Fibroblast of the aortic adventitia (primary cell): ENCODE data around the gene PSMA6. TPM values are rescaled to one million over a fixed set of nuclear protein-coding genes. Genes with fewer than 3 reads are reported as not detected.
A peak's percentile ranks its signal among the peaks of the same experiment; 100 is the strongest.

Experiments
- DNase-seq: peaks from one replicate; pipeline ENCODE4 v3.0.0-alpha.2; 2010; ENCODE audit warnings: low read depth
- H3K4me3 ChIP-seq: 2 replicates; pipeline ENCODE4 v1.5.1; 2011; ENCODE audit warnings: low read depth, mild to moderate bottlenecking, control low read depth, low read length, moderate library complexity
- total RNA-seq: library from RNA; depleted of rRNA; stranded (reverse); fragments of >200 nt; gene quantifications from 2 replicates; pipeline ENCODE4 v1.2.3, GENCODE V29; 2012; ENCODE audit warnings: low replicate concordance
- TF ChIP-seq, protein P1 (sequence below): IDR thresholded peaks from 2 replicates; pipeline ENCODE4 v1.5.1; 2011; ENCODE audit warnings: mild to moderate bottlenecking, low read length, control low read depth, inconsistent platforms; ENCODE audit not compliant: insufficient read depth

The PSMA6 gene
- total RNA-seq, 1 donor = 184 TPM

DNA sequence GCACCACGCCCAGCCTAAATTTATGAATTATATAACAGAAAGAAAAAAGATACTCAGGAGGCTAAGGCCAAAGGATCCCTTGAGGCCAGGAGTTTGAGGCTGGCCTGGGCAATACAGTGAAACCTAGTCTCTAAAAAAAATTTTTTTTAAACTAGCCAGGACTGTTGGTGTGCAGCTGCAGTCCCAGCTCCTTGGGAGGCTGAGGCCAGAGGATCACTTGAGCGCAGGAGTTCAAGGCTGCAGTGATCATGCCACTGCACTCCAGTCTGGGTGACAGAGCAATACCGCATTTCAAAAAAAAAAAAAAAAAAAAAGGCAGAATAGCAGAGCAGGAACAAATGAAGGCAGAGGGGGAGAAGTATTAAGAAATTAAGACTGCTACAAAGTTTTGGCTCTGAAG, 2.6 kb upstream of the PSMA6 start:
- TF ChIP-seq, protein P1, sequence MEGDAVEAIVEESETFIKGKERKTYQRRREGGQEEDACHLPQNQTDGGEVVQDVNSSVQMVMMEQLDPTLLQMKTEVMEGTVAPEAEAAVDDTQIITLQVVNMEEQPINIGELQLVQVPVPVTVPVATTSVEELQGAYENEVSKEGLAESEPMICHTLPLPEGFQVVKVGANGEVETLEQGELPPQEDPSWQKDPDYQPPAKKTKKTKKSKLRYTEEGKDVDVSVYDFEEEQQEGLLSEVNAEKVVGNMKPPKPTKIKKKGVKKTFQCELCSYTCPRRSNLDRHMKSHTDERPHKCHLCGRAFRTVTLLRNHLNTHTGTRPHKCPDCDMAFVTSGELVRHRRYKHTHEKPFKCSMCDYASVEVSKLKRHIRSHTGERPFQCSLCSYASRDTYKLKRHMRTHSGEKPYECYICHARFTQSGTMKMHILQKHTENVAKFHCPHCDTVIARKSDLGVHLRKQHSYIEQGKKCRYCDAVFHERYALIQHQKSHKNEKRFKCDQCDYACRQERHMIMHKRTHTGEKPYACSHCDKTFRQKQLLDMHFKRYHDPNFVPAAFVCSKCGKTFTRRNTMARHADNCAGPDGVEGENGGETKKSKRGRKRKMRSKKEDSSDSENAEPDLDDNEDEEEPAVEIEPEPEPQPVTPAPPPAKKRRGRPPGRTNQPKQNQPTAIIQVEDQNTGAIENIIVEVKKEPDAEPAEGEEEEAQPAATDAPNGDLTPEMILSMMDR = no peak
- no peak for DNase-seq
- no peak overlapping the region for H3K4me3 ChIP-seq

DNA sequence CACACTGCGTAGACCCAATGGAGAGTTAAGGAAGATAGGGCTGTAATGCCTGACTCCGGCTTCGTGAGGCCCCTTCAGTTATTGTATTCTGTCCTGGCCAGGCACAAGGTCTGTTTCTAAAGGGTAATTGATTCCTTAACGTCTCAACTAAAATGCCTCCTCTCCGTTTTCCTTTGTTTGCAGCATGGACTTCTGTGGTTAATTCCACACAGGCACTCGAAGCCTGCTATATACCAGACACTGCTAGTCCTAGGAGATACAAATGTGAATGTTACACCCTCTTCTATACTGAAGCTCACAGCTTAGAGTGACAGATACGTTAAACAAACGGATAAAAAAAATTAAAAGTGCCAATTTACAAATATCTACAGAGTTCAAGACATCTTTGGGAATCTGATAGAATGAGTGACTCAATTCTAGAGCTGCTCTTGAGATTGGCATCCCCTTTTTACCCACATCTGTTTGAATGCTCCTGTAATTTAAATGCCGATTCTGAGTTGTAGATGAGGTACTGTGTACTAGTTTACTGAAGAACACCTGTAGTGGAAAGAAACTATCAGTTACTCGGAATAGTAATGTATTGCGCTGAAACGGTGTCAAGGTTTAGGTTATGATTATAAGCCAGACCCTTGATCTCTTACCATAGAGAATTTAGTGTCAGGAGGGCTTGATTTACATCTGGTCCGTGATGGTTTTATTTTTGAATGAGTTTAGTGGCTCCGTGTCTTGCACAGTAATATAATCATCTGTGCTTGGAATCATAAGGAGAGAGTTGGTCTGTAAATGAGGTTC, 784 bp downstream of the PSMA6 start:
- DNase-seq = no peak
- TF ChIP-seq, protein P1 = no peak
- H3K4me3 ChIP-seq = peak overlapping the region; percentile 98

DNA sequence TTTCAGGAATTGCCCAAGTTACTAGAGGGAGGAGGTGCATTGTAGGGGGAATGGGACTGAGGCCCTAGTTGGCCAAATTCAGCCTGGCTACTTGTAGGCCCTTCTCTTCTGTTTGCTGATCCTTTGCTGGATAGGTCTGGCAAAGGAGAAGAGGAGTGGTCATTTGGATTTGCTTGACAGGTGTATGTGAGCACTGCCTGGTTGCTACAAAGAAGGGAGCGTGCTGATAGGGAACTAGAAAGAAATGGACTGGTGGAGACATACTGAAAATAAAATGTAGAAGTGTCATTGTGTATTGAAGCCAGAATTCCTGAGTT, 3.6 kb downstream of the PSMA6 start:
- no peak overlapping the region for H3K4me3 ChIP-seq
- TF ChIP-seq, protein P1 = no peak
- DNase-seq = no peak

DNA sequence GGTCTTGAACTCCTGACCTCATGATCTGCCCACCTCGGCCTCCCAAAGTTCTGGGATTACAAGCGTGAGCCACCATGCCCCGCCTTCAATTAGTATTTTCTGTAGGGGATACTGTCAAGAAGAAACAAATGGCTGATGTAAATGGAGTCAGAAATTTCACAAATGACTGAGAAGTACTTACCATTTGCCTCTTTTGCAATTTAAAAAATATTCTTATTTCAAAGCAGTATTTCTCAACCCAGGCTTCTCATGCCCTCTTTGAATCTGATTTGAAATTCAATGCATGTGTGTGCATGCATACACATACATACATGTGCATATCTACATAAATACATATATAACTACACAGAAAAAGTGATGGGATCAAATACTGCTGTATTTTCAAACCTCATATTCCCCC, 4.4 kb downstream of the PSMA6 start:
- no peak for DNase-seq
- no peak overlapping the region for H3K4me3 ChIP-seq
- TF ChIP-seq, protein P1 = no peak

DNA sequence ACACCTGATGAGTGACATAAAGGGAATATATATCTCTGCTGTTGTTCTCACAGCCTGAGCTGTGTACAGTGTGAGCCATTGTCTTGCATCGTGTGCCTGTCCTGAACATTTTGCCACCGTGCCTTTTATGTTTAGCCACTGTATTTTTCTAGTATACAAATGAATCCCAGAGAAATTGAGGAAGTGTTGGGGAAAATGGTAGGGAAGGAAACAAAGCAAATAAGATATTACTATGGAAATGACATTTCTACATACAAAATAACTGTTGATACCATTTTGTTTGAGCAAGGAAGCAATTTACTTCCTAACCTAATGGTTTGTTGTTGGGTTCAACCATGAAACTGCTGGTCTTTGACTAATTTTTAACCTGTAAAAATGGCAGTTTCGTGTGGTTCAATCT, 5.5 kb downstream of the PSMA6 start:
- no peak for DNase-seq
- no peak overlapping the region for H3K4me3 ChIP-seq
- TF ChIP-seq, protein P1 = no peak

DNA sequence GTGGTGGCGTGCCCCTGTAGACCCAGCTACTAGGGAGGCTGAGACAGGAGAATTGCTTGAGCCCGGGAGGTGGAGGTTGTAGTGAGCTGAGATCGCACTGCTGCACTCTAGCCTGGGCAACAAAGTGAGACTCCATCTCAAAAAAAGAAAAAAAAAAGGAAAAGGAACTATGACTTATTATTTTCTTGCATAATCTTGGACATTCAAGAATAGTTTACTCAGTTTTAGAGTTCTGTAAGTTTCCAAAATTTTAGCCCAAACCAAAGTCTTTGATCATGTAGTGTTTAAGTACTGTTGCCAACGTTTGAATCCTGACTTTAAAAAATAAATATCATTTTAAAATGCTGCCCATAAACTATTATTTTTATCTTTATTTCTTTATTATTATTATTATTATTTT, 6.2 kb downstream of the PSMA6 start:
- no peak overlapping the region for H3K4me3 ChIP-seq
- TF ChIP-seq, protein P1 = no peak
- no peak for DNase-seq

DNA sequence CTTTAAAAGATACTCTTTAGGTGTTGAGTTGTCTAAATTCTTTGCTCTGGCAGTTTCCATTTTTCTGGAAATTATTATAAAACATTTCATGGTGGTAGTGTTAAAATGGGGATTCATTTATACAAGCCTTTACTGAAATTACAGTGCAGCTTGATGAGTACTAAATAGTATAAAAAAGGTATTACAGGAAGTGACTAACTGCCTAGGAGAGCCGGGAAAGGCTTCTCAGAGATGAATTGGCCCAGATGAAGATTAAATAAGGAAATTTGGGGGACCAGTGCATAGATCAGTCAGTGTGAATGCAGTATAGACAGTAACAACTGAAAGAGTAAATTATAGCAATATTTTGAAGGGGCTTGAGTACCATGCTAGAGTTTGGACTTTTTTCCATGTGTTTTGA, 7.5 kb downstream of the PSMA6 start:
- TF ChIP-seq, protein P1 = no peak
- no peak overlapping the region for H3K4me3 ChIP-seq
- no peak for DNase-seq
